HepG2 (cell line): ENCODE data around the gene GPATCH8. TPM values are rescaled to one million over a fixed set of nuclear protein-coding genes. Genes with fewer than 3 reads are reported as not detected.

Experiments used
- ATAC-seq: fragments of 200-7000 bp; cut with Tn5 transposase; 3 replicates; pipeline ENCODE4 v1.9.1; 2020; ENCODE audit warnings: mild to moderate bottlenecking, moderate library complexity
- BruUV-seq: library from RNA; stranded (reverse); fragments of 400-500 nt; replicated peaks from 2 replicates; lab custom pipeline; 2021; lab: Mats Ljungman, UMichigan
- CTCF ChIA-PET: fragments of 300-600 bp; formaldehyde crosslinking; extraction: SDS; loops from one replicate; lab custom pipeline; 2021; ENCODE audit warnings: low total read pairs, inconsistent platforms, low intra/inter-chr PET ratio; lab: Yijun Ruan, JAX
- POLR2A ChIA-PET: fragments of 350-600 bp; sonication (Branson Sonifier 250); formaldehyde crosslinking; loops from one replicate; lab custom pipeline; 2020; ENCODE audit warnings: antibody characterized with exemption, inconsistent platforms; lab: Yijun Ruan, JAX
- DNase-seq: peaks from one replicate; pipeline ENCODE4 v3.0.0-alpha.2; 2015; ENCODE audit warnings: low spot score
- FAIRE-seq: peaks from 3 replicates; lab custom pipeline; 2011; peaks lifted over from hg19 to GRCh38; lab: Jason Lieb, UNC
- H2AFZ ChIP-seq: one replicate; pipeline ENCODE4 v1.6.1; 2011; ENCODE audit warnings: low read length, inconsistent platforms
- H3K27ac ChIP-seq: fragments of 300-600 bp; 3 replicates; pipeline ENCODE4 v1.8.0; 2011; ENCODE audit warnings: mixed run types, mild to moderate bottlenecking, mixed read lengths, low read length, inconsistent platforms; ENCODE audit not compliant: insufficient read depth; ENCODE audit errors: extremely low read length
- H3K27me3 ChIP-seq, 2 experiments: fragments of 200-600 bp in 1 of 2; 2 replicates in 1 of 2; 3 replicates in 1 of 2; pipeline versions ENCODE4 v1.6.0 to v1.8.0; 2011; ENCODE audit warnings: low read length in 2 of 2, mild to moderate bottlenecking in 2 of 2, moderate library complexity in 2 of 2, inconsistent platforms in 1 of 2; ENCODE audit not compliant: insufficient read depth in 2 of 2, control insufficient read depth in 1 of 2
- H3K36me3 ChIP-seq, 2 experiments: fragments of 200-600 bp in 1 of 2; replicated peaks in 1 of 2; 2 replicates in 1 of 2; 3 replicates in 1 of 2; pipeline versions ENCODE4 v1.5.1 to v1.8.0; 2011; ENCODE audit warnings: low read length in 2 of 2, inconsistent platforms in 1 of 2; ENCODE audit not compliant: insufficient read depth in 2 of 2, control insufficient read depth in 1 of 2
- H3K4me1 ChIP-seq: 2 replicates; pipeline ENCODE4 v1.5.1; 2012; ENCODE audit warnings: low read length, inconsistent platforms; ENCODE audit not compliant: insufficient read depth
- H3K4me2 ChIP-seq: 2 replicates; pipeline ENCODE4 v1.6.0; 2011; ENCODE audit warnings: low read depth, low read length, inconsistent platforms
- H3K4me3 ChIP-seq, 3 experiments: fragments of 200-600 bp in 1 of 3; sonication (generic), shearing (Covaris generic) in 1 of 3; replicated peaks in 1 of 3; 2 replicates each; pipeline ENCODE4 v1.5.1; 2011 to 2016; ENCODE audit warnings: low read length in 3 of 3, inconsistent platforms in 2 of 3, low read depth in 2 of 3, mild to moderate bottlenecking in 2 of 3, control low read depth in 1 of 3, mixed read lengths in 1 of 3; ENCODE audit not compliant: insufficient read depth in 1 of 3
- H3K79me2 ChIP-seq: one replicate; pipeline ENCODE4 v1.6.1; 2011; ENCODE audit warnings: low read length, inconsistent platforms; ENCODE audit not compliant: insufficient read depth
- H3K9ac ChIP-seq: 2 replicates; pipeline ENCODE4 v1.6.0; 2011; ENCODE audit warnings: mild to moderate bottlenecking, low read depth, low read length, inconsistent platforms; ENCODE audit not compliant: insufficient read depth
- H3K9me3 ChIP-seq: 2 replicates; pipeline ENCODE4 v1.5.1; 2012; ENCODE audit warnings: mild to moderate bottlenecking, low read length
- H4K20me1 ChIP-seq: 2 replicates; pipeline ENCODE4 v1.6.0; 2011; ENCODE audit warnings: inconsistent platforms, mild to moderate bottlenecking, low read length, moderate library complexity; ENCODE audit not compliant: insufficient read depth
- EED ChIP-seq: sonication (generic); formaldehyde crosslinking; IDR thresholded peaks from 2 replicates; pipeline ENCODE4 v1.5.0; 2020; ENCODE audit warnings: mild to moderate bottlenecking, missing genetic modification reagents
- GFI1 ChIP-seq: sonication (generic); formaldehyde crosslinking; IDR thresholded peaks from 2 replicates; pipeline ENCODE4 v1.5.0; 2020; ENCODE audit warnings: missing genetic modification reagents, mild to moderate bottlenecking, borderline replicate concordance
- REPIN1 ChIP-seq: sonication (generic); formaldehyde crosslinking; IDR thresholded peaks from 2 replicates; pipeline ENCODE4 v1.8.0; 2022; ENCODE audit warnings: missing genetic modification reagents, low read depth, mild to moderate bottlenecking, borderline replicate concordance
- TAF1 ChIP-seq: sonication (generic); formaldehyde crosslinking; IDR thresholded peaks from 2 replicates; pipeline ENCODE4 v1.4.0; 2020; ENCODE audit warnings: missing genetic modification reagents
- WGBS: methylation state at CpG from one replicate; pipeline ENCODE4 v1.1.6; 2017; ENCODE audit warnings: low lambda C conversion rate; 5-methylcytosine and 5-hydroxymethylcytosine counted together
- in situ Hi-C: cut with HindIII; loops from 2 replicates; pipeline ENCODE4 v1.10.0; 2017; ENCODE audit warnings: low pct_unique_long_range_greater_than_20kb; ENCODE audit not compliant: extremely low pct_ligation_motif_present
- intact Hi-C: fragments of 100-400 bp; cut with micrococcal nuclease; formaldehyde crosslinking; loops from one replicate; pipeline ENCODE4 v1.10.0; 2022; ENCODE audit not compliant: unreplicated experiment
- polyA plus RNA-seq, 8 experiments: library from polyadenylated mRNA; depleted of rRNA in 3 of 8; stranded (reverse) in 7 of 8; unstranded in 1 of 8; fragments of >200 nt; fragmentation: Illumina TruSeq in 4 of 8; extraction: Trizol in 4 of 8; gene quantifications; 2 replicates each; pipeline versions ENCODE4 v1.2.1 to v1.2.3, GENCODE V29; 2011 to 2016; ENCODE audit warnings: low read depth in 4 of 8, missing spikeins in 1 of 8, mixed read lengths in 1 of 8; ENCODE audit not compliant: insufficient read depth in 1 of 8
- total RNA-seq, 5 experiments: library from RNA; depleted of rRNA; stranded (reverse); fragments of >200 nt; fragmentation: Illumina TruSeq; extraction: Trizol; gene quantifications; 2 replicates each; pipeline ENCODE4 v1.2.3, GENCODE V29; 2016; ENCODE audit warnings: low read depth in 1 of 5
- TF ChIP-seq, protein P1 (sequence below): sonication (generic); formaldehyde crosslinking; IDR thresholded peaks from 2 replicates; pipeline ENCODE4 v1.9.0; 2022; ENCODE audit warnings: low read depth, missing genetic modification reagents
- TF ChIP-seq, protein P2 (sequence below): IDR thresholded peaks from 2 replicates; pipeline ENCODE4 v1.6.1; 2016

The GPATCH8 gene
- total and polyA plus RNA-seq, 2 of the 13 experiments (the other 11 are each of a cell fraction or from before 2014, with no cell fraction given): 20.7 to 21.5 TPM

DNA sequence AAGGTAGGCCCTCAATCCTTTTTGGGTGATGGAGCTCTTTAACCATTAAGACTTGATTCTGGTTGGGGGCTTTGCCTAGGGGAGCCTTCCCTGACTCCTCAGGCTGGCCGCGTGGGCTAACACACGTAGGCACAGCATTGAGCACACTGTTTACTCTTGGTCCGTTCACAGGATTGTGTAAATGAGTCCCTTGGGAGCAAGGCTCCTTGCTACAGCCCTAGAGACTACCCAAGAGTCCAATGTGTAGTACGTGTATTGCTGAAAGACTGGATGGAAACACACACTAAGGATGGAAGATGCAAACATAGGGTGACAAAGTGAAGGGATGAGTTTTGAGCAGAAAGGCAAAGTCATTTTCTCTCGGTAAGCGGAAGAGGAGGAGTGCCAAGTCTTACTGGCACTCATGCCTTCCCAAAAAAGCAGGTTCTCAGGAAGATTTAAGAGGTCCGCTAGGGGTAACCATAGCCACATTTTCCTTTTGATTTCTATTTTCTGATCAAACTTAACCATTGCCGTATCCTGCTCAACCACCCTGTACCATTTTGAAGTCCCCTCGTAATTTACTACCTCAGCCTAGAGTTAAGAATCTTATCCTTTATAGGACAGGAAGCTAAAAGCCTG lies 112.8 kb downstream of the GPATCH8 start:
- Histone ChIP-seq H3K9ac (no peak overlapping the region), H3K36me3 (no peaks in the 10 kb centered on the region), H3K9me3 (no peaks in the 10 kb centered on the region), H2AFZ (no peak overlapping the region), H3K4me3 (no peak overlapping the region), H3K79me2 (no peaks in the 10 kb centered on the region), H3K4me2 (peak overlapping the region; percentile 26; the same call in 1 of the 2 replicates), H3K4me1 (peaks cover 28% of the 10 kb centered on the region), H3K27ac (no peak overlapping the region), H4K20me1 (no peaks in the 10 kb centered on the region)
- no peak for DNase-seq
- no TSS peak for BruUV-seq
- 41% methylated on average over 10 of the region's 10 CpGs for WGBS
- ChIA-PET POLR2A (no interaction called here), CTCF (no interaction called here)
- no peak for TF ChIP-seq TAF1 (CRISPR knock-in tag)
- TF ChIP-seq, protein P1, sequence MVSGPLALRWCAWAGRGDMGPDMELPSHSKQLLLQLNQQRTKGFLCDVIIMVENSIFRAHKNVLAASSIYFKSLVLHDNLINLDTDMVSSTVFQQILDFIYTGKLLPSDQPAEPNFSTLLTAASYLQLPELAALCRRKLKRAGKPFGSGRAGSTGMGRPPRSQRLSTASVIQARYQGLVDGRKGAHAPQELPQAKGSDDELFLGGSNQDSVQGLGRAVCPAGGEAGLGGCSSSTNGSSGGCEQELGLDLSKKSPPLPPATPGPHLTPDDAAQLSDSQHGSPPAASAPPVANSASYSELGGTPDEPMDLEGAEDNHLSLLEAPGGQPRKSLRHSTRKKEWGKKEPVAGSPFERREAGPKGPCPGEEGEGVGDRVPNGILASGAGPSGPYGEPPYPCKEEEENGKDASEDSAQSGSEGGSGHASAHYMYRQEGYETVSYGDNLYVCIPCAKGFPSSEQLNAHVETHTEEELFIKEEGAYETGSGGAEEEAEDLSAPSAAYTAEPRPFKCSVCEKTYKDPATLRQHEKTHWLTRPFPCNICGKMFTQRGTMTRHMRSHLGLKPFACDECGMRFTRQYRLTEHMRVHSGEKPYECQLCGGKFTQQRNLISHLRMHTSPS (CRISPR knock-in tag): 0 out of 2 replicates have a peak, but pooled peaks have one; percentile 22
- no peak for TF ChIP-seq GFI1
- TF ChIP-seq, protein P2, sequence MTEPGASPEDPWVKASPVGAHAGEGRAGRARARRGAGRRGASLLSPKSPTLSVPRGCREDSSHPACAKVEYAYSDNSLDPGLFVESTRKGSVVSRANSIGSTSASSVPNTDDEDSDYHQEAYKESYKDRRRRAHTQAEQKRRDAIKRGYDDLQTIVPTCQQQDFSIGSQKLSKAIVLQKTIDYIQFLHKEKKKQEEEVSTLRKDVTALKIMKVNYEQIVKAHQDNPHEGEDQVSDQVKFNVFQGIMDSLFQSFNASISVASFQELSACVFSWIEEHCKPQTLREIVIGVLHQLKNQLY (CRISPR knock-in tag): 0 out of 2 replicates have a peak, but pooled peaks have one; percentile 14
- TF ChIP-seq, all 625 proteins: peak for 2
- in situ Hi-C loops (no loop called here), intact Hi-C loops (no loop called here)
- H3K27me3 ChIP-seq: peaks cover 2 to 10% of the 10 kb centered on the region in 2 experiments; a peak in 2 of 5 replicates
- no peak for FAIRE-seq
- ATAC-seq: no peak

DNA sequence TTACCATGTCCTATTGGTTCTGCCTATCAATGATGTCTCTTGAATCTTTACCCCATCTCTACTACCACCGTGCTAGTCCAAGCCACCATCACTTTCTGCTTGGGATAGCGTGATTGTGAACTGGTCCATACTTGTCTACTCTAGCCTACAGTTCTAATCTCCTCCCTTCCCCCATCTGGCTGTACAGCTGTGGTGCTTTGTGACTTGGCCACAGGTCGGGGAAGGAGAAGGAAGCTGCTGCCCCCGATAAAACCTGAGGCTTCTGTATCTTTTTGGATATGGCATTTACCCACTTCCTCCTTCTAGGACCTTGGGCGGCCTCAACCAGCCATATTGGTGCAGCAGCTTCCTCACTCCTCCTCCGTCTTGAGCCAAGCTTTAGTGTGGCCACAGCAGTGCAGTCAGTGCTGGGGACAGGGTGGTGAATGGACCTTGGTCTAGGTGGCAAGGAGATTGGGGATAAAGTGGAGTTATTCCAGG lies 113.4 kb downstream of the GPATCH8 start:
- no peak overlapping the region for H3K4me3 ChIP-seq
- no peaks in the 10 kb centered on the region for H3K79me2 ChIP-seq
- no peaks in the 10 kb centered on the region for H3K36me3 ChIP-seq
- no peak for DNase-seq
- no peaks in the 10 kb centered on the region for H3K9me3 ChIP-seq
- in situ Hi-C loops: no loop called here
- ChIA-PET POLR2A (no interaction called here), CTCF (no interaction called here)
- intact Hi-C loops: no loop called here
- ATAC-seq: no peak
- no peak for FAIRE-seq
- no peaks in the 10 kb centered on the region for H4K20me1 ChIP-seq
- no peak overlapping the region for H2AFZ ChIP-seq
- no peak overlapping the region for H3K27ac ChIP-seq
- no peak overlapping the region for H3K4me2 ChIP-seq
- peaks cover 2 to 14% of the 10 kb centered on the region in 2 experiments; a peak in 3 of 5 replicates for H3K27me3 ChIP-seq
- H3K9ac ChIP-seq: no peak overlapping the region
- TF ChIP-seq REPIN1 (CRISPR knock-in tag) (no peak), EED (CRISPR knock-in tag) (no peak)
- peaks cover 32% of the 10 kb centered on the region for H3K4me1 ChIP-seq
- 64% methylated on average over 6 of the region's 6 CpGs for WGBS
- BruUV-seq: no TSS peak
